Mesodermal cell (in vitro differentiated cells): ENCODE results near the gene CCIN.
A peak's percentile ranks its signal among the peaks of the same experiment; 100 is the strongest.

Source experiments
- H3K27ac ChIP-seq: 2 replicates; pipeline ENCODE4 v1.7.0; 2013; ENCODE audit warnings: mild to moderate bottlenecking, low read depth, low read length, moderate library complexity; ENCODE audit not compliant: severe bottlenecking
- H3K36me3 ChIP-seq: 2 replicates; pipeline ENCODE4 v1.7.1; 2013; ENCODE audit warnings: mild to moderate bottlenecking, low read length, moderate library complexity; ENCODE audit not compliant: control insufficient read depth, insufficient read depth
- H3K4me1 ChIP-seq: one replicate; pipeline ENCODE4 v1.7.1; 2013; ENCODE audit warnings: mild to moderate bottlenecking, low read length; ENCODE audit not compliant: insufficient read depth, control insufficient read depth, poor library complexity, severe bottlenecking
- H3K4me3 ChIP-seq: 2 replicates; pipeline ENCODE4 v1.7.0; 2013; ENCODE audit warnings: low read length, control low read depth, mild to moderate bottlenecking; ENCODE audit not compliant: insufficient read depth, poor library complexity, severe bottlenecking; ENCODE audit errors: extremely low read depth
- H3K9me3 ChIP-seq: 2 replicates; pipeline ENCODE4 v1.7.1; 2013; ENCODE audit warnings: mild to moderate bottlenecking, low read length, moderate library complexity; ENCODE audit not compliant: control insufficient read depth
- WGBS, 2 experiments: methylation state at CpG; one replicate each; pipeline ENCODE4 v1.1.5; 2013; ENCODE audit warnings: missing lambda C conversion rate in 2 of 2; ENCODE audit not compliant: insufficient coverage in 2 of 2; 5-methylcytosine and 5-hydroxymethylcytosine counted together

CCIN gene

DNA sequence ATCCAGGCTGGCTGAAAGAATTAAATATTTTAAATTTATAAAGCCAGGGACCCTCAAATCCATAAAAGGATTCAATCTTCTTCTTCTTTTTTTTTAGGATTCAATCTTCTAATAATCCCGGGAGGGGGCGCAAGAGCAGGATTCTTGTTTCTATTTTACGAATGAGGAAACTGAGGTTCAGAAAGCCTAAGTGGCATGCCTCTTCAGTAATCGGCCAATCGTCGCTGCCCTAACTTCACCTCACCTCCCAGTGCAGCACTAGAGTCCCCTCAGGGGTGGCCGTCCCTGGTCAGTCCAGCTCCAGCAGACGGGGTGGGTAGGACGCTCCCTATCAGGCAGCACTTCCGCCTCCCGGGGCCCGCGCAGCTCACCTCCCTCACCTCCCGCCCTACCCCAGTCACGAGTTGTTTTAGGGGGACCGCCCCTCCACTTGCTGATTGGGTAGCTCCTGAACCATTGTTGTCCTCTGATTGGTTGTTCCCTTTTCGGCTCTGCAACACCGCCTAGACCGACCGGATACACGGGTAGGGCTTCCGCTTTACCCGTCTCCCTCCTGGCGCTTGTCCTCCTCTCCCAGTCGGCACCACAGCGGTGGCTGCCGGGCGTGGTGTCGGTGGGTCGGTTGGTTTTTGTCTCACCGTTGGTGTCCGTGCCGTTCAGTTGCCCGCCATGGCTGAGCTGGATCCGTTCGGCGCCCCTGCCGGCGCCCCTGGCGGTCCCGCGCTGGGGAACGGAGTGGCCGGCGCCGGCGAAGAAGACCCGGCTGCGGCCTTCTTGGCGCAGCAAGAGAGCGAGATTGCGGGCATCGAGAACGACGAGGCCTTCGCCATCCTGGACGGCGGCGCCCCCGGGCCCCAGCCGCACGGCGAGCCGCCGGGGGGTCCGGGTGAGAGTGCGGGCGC is 21.5 kb downstream of the CCIN start, which contains the start of gene CLTA:
Gene CLTA, plus strand, starts transcription at position 534 of the 902 bp plus-strand sequence. Its CDS starts 136 bp downstream, at position 670.
- H3K27ac ChIP-seq = peak within 1 kb of the TSS; percentile 89
- no peaks in the 10 kb centered on the region for H3K9me3 ChIP-seq
- peak within 1 kb of the TSS; percentile 98 for H3K4me3 ChIP-seq
- H3K36me3 ChIP-seq = peaks cover 20% of the 10 kb centered on the region
- peaks cover 28% of the 10 kb centered on the region for H3K4me1 ChIP-seq
- WGBS, 2 experiments = 0 to 1% methylated on average over 59 to 60 of the region's 68 CpGs

DNA sequence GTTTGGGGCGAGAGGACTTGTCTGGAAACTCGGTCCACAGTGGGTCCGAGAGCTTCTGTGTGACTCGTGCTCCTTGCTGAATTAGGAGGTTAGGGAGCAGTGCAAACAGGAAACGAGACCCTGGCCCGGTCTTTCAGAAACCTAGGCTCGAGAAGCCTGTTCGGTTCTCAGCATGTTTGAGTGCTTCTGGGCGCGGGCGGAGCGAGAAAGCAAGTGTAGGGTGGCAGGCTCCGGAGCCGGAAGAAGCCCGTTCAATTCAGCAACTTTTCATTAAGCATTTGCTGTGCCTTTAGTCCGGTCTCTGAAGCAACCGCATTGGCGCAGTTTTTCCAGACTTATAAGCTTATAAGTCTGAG is 22.1 kb downstream of the CCIN start:
- H3K36me3 ChIP-seq = peaks cover 22% of the 10 kb centered on the region
- H3K4me1 ChIP-seq = peaks cover 28% of the 10 kb centered on the region
- 0 to 2% methylated on average over 18 of the region's 18 CpGs for WGBS, 2 experiments
- H3K9me3 ChIP-seq = no peaks in the 10 kb centered on the region
- H3K4me3 ChIP-seq = peak overlapping the region; percentile 98
- H3K27ac ChIP-seq = peak overlapping the region; percentile 89

DNA sequence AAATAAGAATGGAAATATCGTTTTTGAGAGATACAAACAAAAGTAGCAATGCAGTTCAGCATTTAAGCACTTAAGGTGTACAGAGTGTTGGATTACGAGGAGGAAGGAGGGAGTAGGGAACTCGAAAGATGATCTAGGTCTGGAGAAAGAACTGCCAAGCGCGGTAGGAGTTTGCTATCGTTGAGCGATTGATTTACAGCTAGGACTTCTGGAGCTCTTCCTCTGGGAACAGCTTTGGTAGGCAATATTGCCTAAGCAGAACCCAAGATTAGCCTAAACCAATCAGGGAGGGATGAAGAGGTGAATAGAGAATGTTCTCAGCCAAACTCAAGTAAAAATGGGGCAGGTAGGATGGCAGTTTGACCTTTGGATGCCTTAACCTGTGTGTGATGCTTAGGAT is 22.5 kb downstream of the CCIN start:
- 3 to 5% methylated on average over 7 of the region's 7 CpGs for WGBS, 2 experiments
- Histone ChIP-seq H3K4me1 (peaks cover 28% of the 10 kb centered on the region), H3K36me3 (peaks cover 26% of the 10 kb centered on the region), H3K27ac (peak overlapping the region; percentile 89), H3K4me3 (peak overlapping the region; percentile 98), H3K9me3 (no peaks in the 10 kb centered on the region)

DNA sequence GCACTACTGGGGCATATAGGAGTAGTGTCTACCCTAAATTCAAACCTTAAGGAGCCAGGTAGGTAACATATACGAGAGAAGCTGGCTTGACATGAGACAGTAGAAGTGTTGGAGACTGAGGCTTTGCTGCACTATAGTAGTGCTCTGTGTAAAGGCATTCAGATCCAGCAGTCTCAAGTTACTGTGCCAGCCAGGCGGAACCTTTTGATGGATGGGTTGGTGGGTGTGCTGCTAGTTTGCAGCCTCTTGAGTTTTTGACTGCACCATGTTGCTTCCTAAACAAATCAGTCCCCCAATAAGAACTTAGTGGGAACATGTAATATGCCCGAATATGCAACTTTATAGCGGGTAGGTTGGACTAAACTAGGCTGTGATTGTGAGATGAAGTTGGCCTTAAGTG is 23.0 kb downstream of the CCIN start:
- Histone ChIP-seq H3K4me1 (peaks cover 28% of the 10 kb centered on the region), H3K4me3 (peak overlapping the region; percentile 98), H3K27ac (no peak overlapping the region), H3K36me3 (peaks cover 31% of the 10 kb centered on the region), H3K9me3 (no peaks in the 10 kb centered on the region)
- 33 to 42% methylated on average over 1 of the region's 4 CpGs for WGBS, 2 experiments

DNA sequence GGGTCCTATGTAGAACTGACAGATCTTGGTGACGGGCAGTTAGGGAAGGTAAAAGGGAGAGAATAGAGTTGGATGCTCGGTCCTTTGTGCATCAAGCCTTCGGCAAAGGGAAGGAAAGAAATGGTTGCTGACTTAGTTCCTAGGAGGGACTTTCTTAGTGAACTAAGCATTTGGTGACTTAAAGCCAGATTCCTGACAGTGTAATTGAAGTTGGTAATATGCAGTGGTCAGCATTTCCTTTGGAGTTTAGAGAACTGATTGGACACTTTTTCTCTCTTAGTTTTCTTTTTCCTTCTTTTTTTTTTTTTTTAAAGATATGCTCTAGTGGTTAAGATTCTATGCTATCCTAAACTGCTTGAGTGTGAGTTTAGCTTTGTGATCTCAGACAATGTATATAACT is 23.8 kb downstream of the CCIN start:
- H3K4me3 ChIP-seq = peak overlapping the region; percentile 98
- WGBS, 2 experiments = 89 to 93% methylated on average over 3 of the region's 3 CpGs
- H3K36me3 ChIP-seq = peaks cover 38% of the 10 kb centered on the region
- peaks cover 21% of the 10 kb centered on the region for H3K4me1 ChIP-seq
- H3K27ac ChIP-seq = no peak overlapping the region
- no peaks in the 10 kb centered on the region for H3K9me3 ChIP-seq

DNA sequence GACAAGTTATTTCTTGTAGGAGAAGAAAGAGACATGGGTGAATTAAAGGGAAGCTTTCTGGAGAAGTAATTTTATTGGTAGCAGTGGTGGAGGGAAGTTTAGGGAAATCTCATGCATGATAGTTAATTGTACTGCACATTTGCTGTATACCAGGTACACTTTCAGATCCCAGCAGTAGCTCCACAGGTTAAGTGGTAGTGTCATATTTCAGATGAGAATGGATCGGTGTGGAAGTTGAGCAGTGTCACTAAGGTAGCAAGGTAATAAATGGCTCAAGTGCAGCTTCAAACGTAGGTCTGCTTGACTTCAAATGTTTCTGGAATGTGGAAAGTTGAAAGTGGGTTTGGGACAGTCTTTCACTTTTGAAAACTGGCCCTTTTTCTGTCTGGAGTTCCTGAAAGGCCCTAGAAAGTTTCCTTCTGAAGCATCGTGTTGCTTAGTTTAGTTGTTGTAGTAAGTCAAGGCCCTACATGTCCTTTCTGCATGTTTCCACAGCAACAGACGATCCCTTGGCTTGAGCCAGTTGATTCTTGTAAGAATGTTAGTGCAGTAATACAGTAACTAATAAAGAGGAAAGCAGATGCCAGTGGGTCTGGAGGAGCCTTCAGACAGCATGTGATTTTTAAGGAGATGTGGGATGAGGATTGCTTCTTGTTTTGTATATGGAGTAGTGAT is 25.3 kb downstream of the CCIN start:
- no peak overlapping the region for H3K4me3 ChIP-seq
- H3K4me1 ChIP-seq = peaks cover 20% of the 10 kb centered on the region
- H3K9me3 ChIP-seq = no peaks in the 10 kb centered on the region
- H3K27ac ChIP-seq = no peak overlapping the region
- peaks cover 52% of the 10 kb centered on the region for H3K36me3 ChIP-seq
- WGBS, 2 experiments = 92 to 100% methylated on average over 3 to 4 of the region's 4 CpGs

DNA sequence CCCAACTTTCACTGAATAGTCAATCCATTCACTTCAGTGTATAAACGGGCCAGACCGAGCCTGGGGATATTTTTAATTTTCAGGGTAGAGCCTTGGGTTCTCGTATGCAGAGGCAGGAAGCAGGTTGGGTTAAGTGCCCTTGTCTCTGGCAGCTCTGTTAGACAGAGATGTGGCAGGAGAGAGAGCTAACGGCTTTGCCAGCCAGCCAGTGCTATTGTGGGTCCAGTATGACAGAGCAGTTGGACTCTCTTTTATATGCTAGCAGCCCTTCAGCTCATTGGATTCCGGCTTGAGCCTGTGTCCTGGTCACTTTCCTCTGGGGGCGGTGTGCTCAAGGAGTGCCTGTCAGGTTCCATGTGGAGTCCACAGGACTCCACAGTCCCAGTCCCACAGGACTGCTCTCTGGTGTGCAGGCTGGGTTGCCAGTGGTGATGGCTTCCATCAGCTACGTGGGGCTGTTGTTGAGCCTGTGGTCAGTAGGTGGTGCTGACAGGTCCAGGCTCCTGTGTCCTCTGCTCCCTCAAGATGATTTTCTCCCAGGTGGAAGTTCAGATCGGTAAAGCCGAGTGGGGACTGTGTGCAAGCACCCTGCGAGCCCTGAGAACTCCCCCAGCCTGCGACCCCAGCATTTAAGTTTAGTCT is 35.8 kb downstream of the CCIN start:
- 86 to 93% methylated on average over 8 to 9 of the region's 11 CpGs for WGBS, 2 experiments
- Histone ChIP-seq H3K4me3 (no peak overlapping the region), H3K4me1 (peaks cover 24% of the 10 kb centered on the region), H3K9me3 (no peaks in the 10 kb centered on the region), H3K36me3 (peaks cover 98% of the 10 kb centered on the region), H3K27ac (no peak overlapping the region)

DNA sequence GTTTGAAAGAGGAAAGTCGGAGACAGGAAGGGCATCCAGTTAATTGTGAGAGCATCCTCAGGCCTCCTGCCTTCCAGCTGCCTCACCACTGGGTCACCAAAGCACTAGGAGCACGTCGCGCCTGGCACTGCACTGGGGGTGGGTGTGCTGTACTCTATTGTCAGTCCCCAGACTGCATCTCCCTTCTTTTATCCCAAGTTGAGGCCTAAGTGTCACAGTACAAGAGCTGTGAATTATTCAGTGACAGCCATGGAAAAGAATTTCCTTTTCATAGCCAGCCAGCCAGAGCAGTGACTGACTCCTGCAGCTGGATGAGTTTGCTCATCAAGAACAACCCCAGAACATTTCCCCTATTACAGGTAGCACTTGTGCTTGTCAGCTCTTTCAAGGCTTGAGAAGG is 37.8 kb downstream of the CCIN start:
- H3K4me1 ChIP-seq = peaks cover 24% of the 10 kb centered on the region
- H3K27ac ChIP-seq = peak overlapping the region; percentile 37
- H3K9me3 ChIP-seq = no peaks in the 10 kb centered on the region
- WGBS, 2 experiments = 93 to 100% methylated on average over 1 to 4 of the region's 4 CpGs
- H3K4me3 ChIP-seq = no peak overlapping the region
- peaks cover 98% of the 10 kb centered on the region for H3K36me3 ChIP-seq

DNA sequence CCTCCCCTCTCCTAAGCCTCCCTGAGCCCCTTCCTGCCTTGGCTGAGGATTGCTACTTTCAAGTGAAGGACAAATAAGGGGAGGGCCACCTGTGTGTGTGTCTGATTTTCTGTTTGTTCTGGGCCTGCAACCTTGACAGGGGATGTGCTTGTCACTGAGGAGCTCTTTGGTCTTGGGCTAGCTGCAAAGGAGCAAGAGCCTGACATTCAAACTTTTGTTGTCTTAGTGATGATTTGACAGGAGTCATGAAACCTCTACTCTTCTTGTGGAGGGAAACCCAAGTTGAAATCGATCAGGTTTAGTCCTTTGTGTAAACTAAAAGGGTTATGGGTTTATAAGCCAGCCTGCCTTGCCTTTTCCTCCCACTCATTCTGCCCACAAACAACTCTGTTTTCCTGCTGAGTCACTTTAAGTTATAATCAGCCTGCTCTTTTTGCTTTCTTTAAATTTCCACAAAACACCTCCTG is 38.4 kb downstream of the CCIN start:
- no peaks in the 10 kb centered on the region for H3K9me3 ChIP-seq
- peaks cover 24% of the 10 kb centered on the region for H3K4me1 ChIP-seq
- no peak overlapping the region for H3K4me3 ChIP-seq
- no CpG with 5 or more reads among the region's 1 CpG for WGBS, 2 experiments
- peak overlapping the region; percentile 37 for H3K27ac ChIP-seq
- peaks cover 98% of the 10 kb centered on the region for H3K36me3 ChIP-seq

GRCh38 chr9:36208521-36209253 is 39.5 kb downstream of the CCIN start:
- H3K27ac ChIP-seq = peak overlapping the region; percentile 37

More at GRCh38 chr9:36208521-36209253, 39.5 kb downstream of the CCIN start:
- H3K4me3 ChIP-seq = no peak overlapping the region
- H3K9me3 ChIP-seq = no peaks in the 10 kb centered on the region
- H3K4me1 ChIP-seq = peaks cover 24% of the 10 kb centered on the region
- WGBS, 2 experiments = 93 to 94% methylated on average over 8 of the region's 10 CpGs
- H3K36me3 ChIP-seq = peaks cover 98% of the 10 kb centered on the region
